ENCODE results near the gene TPMT.
"Not testable (repeated sequence)": the region's sequence is repeated elsewhere in the genome, so short reads cannot be mapped to it uniquely, and the experiment has no call there.

TPMT gene

GRCh38 chr6:18179770-18180356, 25.0 kb upstream of the TPMT start:
- Histone ChIP-seq H3K4me3 (ENCODE audit: low read length) (no peak overlapping the region), H3K9me3 (ENCODE audit: control insufficient read depth, insufficient read depth, low read length) (no peaks in the 10 kb centered on the region), H3K36me3 (ENCODE audit: control insufficient read depth, insufficient read depth, low read length) (no peaks in the 10 kb centered on the region), H3K4me1 (ENCODE audit: control insufficient read depth, insufficient read depth, low read length) (no peaks in the 10 kb centered on the region), H3K27ac (ENCODE audit: low read length) (no peak overlapping the region), H3K27me3 (ENCODE audit: control insufficient read depth, insufficient read depth, low read length) (no peaks in the 10 kb centered on the region)
- no peak for DNase-seq (ENCODE audit: low read depth, low spot score)
- no CpG with 5 or more reads among the region's 5 CpGs for WGBS (ENCODE audit: insufficient coverage, insufficient read length)

DNA sequence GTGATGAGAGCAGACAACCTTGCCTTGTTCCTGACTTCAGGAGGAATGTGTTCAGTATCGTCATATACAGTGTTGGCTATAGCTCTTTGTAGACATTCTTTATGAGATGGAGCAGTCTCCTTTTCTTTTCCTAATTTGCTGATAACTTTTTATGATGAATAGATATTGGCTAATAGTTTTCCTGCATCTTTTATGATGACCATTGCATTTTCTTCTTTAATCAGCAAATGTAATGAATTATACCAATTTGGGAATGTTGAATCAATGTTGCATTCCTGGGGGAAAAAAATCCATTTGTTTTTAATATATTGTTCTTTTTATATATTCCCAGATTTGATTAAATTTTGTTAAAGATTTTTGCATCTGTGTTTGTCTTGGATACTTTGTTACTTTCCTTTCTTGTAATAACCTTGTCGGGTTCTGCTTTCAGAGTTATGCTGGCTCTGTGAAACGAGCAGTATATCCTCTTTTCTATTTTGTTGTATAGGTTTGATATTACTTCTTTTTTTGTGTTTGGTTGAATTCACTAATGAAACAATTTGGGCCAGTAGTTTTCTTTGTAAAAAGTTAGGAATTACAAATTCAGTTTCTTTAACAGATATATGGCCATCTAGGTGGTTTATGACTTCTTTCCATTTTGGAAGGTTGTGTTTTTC, 24.2 kb upstream of the TPMT start:
- Histone ChIP-seq H3K27me3 (ENCODE audit: control insufficient read depth, insufficient read depth, low read length) (no peaks in the 10 kb centered on the region), H3K9me3 (ENCODE audit: control insufficient read depth, insufficient read depth, low read length) (no peaks in the 10 kb centered on the region), H3K4me3 (ENCODE audit: low read length) (no peak overlapping the region), H3K36me3 (ENCODE audit: control insufficient read depth, insufficient read depth, low read length) (no peaks in the 10 kb centered on the region), H3K4me1 (ENCODE audit: control insufficient read depth, insufficient read depth, low read length) (no peaks in the 10 kb centered on the region), H3K27ac (ENCODE audit: low read length) (no peak overlapping the region)
- no CpG with 5 or more reads among the region's 3 CpGs for WGBS (ENCODE audit: insufficient coverage, insufficient read length)
- DNase-seq (ENCODE audit: low read depth, low spot score), result no peak

DNA sequence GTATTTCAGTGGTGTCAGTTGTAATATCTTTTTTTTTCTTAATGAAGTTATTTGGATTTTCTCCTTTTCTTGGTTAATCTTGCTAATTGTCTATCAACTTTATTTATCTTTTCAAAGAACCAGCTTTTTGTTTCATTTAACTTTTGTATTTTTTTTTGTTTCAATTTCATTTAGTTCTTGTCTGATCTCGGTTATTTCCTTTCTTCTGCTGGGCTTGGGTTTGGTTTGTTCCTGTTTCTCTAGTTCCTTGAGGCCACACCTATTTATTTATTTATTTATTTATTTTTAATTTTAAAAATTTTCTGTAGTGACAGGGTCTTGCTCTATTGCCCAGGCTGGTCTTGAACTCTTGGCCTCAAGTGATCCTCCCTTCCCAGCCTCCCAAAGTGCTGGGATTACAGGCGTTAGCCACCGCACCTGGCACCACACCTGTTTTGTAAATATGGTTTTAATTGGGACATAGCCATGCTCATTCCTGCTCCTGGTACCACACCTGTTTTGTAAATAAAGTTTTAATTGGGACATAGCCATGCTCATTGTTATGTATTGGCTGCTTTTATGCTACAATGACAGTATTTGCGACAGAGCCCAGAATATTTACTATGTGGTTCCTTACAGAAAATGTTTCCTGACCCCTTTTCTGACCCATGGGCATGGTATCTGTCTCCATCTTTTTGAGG, 22.5 kb upstream of the TPMT start:
- no peaks in the 10 kb centered on the region for H3K36me3 ChIP-seq (ENCODE audit: control insufficient read depth, insufficient read depth, low read length)
- H3K27me3 ChIP-seq (ENCODE audit: control insufficient read depth, insufficient read depth, low read length), result no peaks in the 10 kb centered on the region
- H3K4me1 ChIP-seq (ENCODE audit: control insufficient read depth, insufficient read depth, low read length), result no peaks in the 10 kb centered on the region
- no peak overlapping the region for H3K27ac ChIP-seq (ENCODE audit: low read length)
- H3K4me3 ChIP-seq (ENCODE audit: low read length), result no peak overlapping the region
- DNase-seq (ENCODE audit: low read depth, low spot score), result no peak
- no CpG with 5 or more reads among the region's 4 CpGs for WGBS (ENCODE audit: insufficient coverage, insufficient read length)
- no peaks in the 10 kb centered on the region for H3K9me3 ChIP-seq (ENCODE audit: control insufficient read depth, insufficient read depth, low read length)

GRCh38 chr6:18176198-18176597, 21.3 kb upstream of the TPMT start:
- H3K4me1 ChIP-seq (ENCODE audit: control insufficient read depth, insufficient read depth, low read length); H3K36me3 ChIP-seq (ENCODE audit: control insufficient read depth, insufficient read depth, low read length); H3K27me3 ChIP-seq (ENCODE audit: control insufficient read depth, insufficient read depth, low read length); H3K4me3 ChIP-seq (ENCODE audit: low read length); H3K27ac ChIP-seq (ENCODE audit: low read length); H3K9me3 ChIP-seq (ENCODE audit: control insufficient read depth, insufficient read depth, low read length); DNase-seq (ENCODE audit: low read depth, low spot score): not testable (repeated sequence)
- WGBS (ENCODE audit: insufficient coverage, insufficient read length), result no CpG with 5 or more reads among the region's 4 CpGs

DNA sequence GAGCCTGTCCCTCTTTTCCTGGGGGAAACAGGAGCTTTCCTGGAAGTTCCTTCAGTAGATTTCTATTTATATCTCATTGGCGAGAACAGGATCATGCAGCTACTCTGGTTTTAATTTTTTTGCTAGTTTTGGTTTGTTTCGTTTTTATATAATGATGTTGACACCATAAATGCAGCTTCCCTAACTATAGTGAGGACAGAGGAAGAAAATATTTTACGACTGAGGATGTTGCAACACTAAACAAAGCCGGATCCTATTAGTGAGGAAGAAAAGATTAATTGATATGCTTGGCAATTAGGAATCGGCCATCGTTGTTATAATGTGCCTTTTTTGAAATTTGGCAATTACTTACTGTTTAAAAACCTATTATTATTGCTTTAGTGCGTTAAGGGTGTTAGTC, 17.0 kb upstream of the TPMT start:
- Histone ChIP-seq H3K36me3 (ENCODE audit: control insufficient read depth, insufficient read depth, low read length) (no peaks in the 10 kb centered on the region; the same call in 1 of the 2 replicates), H3K4me3 (ENCODE audit: low read length) (no peak overlapping the region), H3K27me3 (ENCODE audit: control insufficient read depth, insufficient read depth, low read length) (no peaks in the 10 kb centered on the region), H3K27ac (ENCODE audit: low read length) (no peak overlapping the region), H3K4me1 (ENCODE audit: control insufficient read depth, insufficient read depth, low read length) (no peaks in the 10 kb centered on the region), H3K9me3 (ENCODE audit: control insufficient read depth, insufficient read depth, low read length) (no peaks in the 10 kb centered on the region)
- no peak for DNase-seq (ENCODE audit: low read depth, low spot score)
- WGBS (ENCODE audit: insufficient coverage, insufficient read length), result no CpG with 5 or more reads among the region's 7 CpGs

DNA sequence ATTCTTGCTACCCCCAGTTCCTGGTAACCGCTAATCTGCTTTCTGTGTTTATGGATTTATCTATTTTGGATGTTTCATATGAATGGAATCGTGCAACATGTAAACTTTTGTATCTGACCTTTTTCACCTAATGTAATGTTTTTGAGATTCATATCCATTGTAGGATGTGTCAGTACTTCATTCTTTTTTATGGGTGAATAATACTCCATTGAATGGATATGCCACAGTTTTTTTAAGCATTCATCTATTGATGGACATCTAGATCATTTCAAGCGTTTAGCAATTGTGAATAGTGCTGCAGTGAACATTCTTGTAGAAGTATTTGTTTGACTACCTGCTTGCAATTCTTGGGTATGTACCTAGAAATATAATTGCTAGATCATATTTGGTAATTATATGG, 13.4 kb upstream of the TPMT start:
- Histone ChIP-seq H3K4me3 (ENCODE audit: low read length) (no peak overlapping the region), H3K27me3 (ENCODE audit: control insufficient read depth, insufficient read depth, low read length) (no peaks in the 10 kb centered on the region), H3K4me1 (ENCODE audit: control insufficient read depth, insufficient read depth, low read length) (no peaks in the 10 kb centered on the region), H3K27ac (ENCODE audit: low read length) (no peak overlapping the region), H3K9me3 (ENCODE audit: control insufficient read depth, insufficient read depth, low read length) (no peaks in the 10 kb centered on the region), H3K36me3 (ENCODE audit: control insufficient read depth, insufficient read depth, low read length) (no peaks in the 10 kb centered on the region; the same call in 1 of the 2 replicates)
- no peak for DNase-seq (ENCODE audit: low read depth, low spot score)
- WGBS (ENCODE audit: insufficient coverage, insufficient read length), result no CpG with 5 or more reads among the region's 3 CpGs

DNA sequence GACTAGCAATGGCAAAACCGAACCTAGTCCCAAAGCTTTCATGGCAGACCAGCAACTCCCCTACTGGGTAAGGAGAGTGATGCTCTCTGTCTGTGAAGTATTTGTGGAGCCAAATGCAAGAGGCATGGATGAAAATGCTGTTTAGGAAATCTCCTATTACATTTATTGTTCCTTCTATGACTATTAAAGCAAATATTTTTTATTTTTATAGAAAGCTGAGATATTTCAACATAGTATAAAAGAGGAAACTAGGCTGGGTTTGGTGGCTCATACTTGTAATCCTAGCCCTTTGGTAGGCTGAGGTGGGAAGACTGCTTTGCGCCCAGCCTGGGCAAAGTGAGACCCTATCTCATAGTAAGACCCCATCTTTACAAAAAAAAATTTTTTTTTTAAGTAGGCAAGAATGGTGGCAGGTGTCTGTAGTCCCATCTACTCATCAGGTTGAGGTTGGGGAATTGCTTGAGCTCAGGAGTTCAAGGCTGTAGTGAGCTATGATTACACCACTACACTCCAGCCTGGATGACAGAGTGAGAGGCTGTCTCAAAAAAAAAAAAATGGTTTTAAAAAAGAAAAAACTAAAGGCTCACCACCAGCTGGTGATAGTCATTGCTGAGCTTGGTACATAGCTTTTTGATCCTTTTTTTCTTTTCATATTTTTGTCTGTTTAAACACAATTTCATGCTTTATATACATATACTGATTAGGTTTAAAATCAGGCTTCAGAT, 11.6 kb upstream of the TPMT start:
- WGBS (ENCODE audit: insufficient coverage, insufficient read length), result no CpG with 5 or more reads among the region's 2 CpGs
- Histone ChIP-seq H3K36me3 (ENCODE audit: control insufficient read depth, insufficient read depth, low read length) (no peaks in the 10 kb centered on the region; the same call in 1 of the 2 replicates), H3K4me3 (ENCODE audit: low read length) (no peak overlapping the region), H3K9me3 (ENCODE audit: control insufficient read depth, insufficient read depth, low read length) (no peaks in the 10 kb centered on the region), H3K27me3 (ENCODE audit: control insufficient read depth, insufficient read depth, low read length) (no peaks in the 10 kb centered on the region), H3K27ac (ENCODE audit: low read length) (no peak overlapping the region), H3K4me1 (ENCODE audit: control insufficient read depth, insufficient read depth, low read length) (no peaks in the 10 kb centered on the region)
- DNase-seq (ENCODE audit: low read depth, low spot score), result no peak

DNA sequence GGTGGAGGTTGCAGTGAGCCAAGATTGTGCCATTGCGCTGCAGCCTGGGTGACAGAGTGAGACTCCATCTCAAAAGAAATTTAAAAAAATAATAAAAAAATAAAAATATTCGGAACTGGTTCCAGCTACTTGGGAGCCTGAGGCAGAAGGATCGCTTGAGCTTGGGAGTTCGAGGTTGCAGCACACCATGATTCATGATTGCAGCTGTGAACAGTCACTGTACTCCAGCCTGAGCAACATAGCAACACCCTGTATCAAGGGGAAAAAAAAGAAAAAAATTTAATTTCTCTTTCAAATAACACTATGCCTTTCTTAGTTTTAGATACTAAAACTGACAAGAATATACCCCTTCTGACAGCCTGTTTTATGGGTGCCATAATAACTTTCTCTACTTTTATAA, 10.9 kb upstream of the TPMT start:
- Histone ChIP-seq H3K9me3 (ENCODE audit: control insufficient read depth, insufficient read depth, low read length) (no peaks in the 10 kb centered on the region), H3K27me3 (ENCODE audit: control insufficient read depth, insufficient read depth, low read length) (no peaks in the 10 kb centered on the region), H3K27ac (ENCODE audit: low read length) (no peak overlapping the region), H3K4me1 (ENCODE audit: control insufficient read depth, insufficient read depth, low read length) (no peaks in the 10 kb centered on the region), H3K36me3 (ENCODE audit: control insufficient read depth, insufficient read depth, low read length) (no peaks in the 10 kb centered on the region), H3K4me3 (ENCODE audit: low read length) (no peak overlapping the region)
- no CpG with 5 or more reads among the region's 4 CpGs for WGBS (ENCODE audit: insufficient coverage, insufficient read length)
- DNase-seq (ENCODE audit: low read depth, low spot score), result no peak

GRCh38 chr6:18162401-18162800, 7.5 kb upstream of the TPMT start:
- Histone ChIP-seq H3K4me3 (ENCODE audit: low read length) (no peak overlapping the region), H3K27me3 (ENCODE audit: control insufficient read depth, insufficient read depth, low read length) (no peaks in the 10 kb centered on the region), H3K4me1 (ENCODE audit: control insufficient read depth, insufficient read depth, low read length) (no peaks in the 10 kb centered on the region), H3K36me3 (ENCODE audit: control insufficient read depth, insufficient read depth, low read length) (no peaks in the 10 kb centered on the region; the same call in 1 of the 2 replicates), H3K9me3 (ENCODE audit: control insufficient read depth, insufficient read depth, low read length) (no peaks in the 10 kb centered on the region), H3K27ac (ENCODE audit: low read length) (no peak overlapping the region)
- WGBS (ENCODE audit: insufficient coverage, insufficient read length), result no CpG with 5 or more reads among the region's 2 CpGs
- DNase-seq (ENCODE audit: low read depth, low spot score), result no peak

- H3K4me3 ChIP-seq (ENCODE audit: low read length), result no peak overlapping the region
- no peak for DNase-seq (ENCODE audit: low read depth, low spot score)
- no peaks in the 10 kb centered on the region for H3K27me3 ChIP-seq (ENCODE audit: control insufficient read depth, insufficient read depth, low read length)
- H3K4me1 ChIP-seq (ENCODE audit: control insufficient read depth, insufficient read depth, low read length), result no peaks in the 10 kb centered on the region
- no peaks in the 10 kb centered on the region; the same call in 1 of the 2 replicates for H3K36me3 ChIP-seq (ENCODE audit: control insufficient read depth, insufficient read depth, low read length)
- WGBS (ENCODE audit: insufficient coverage, insufficient read length), result no CpG with 5 or more reads among the region's 2 CpGs
- H3K9me3 ChIP-seq (ENCODE audit: control insufficient read depth, insufficient read depth, low read length), result no peaks in the 10 kb centered on the region
- H3K27ac ChIP-seq (ENCODE audit: low read length), result no peak overlapping the region
Measured at GRCh38 chr6:18161431-18161830, 6.6 kb upstream of the TPMT start.

Measured in iPS DF 6.9 (cell line).